Measurements from ENCODE around the gene TMEM52.

GRCh38 chr1:1946540-1946939, 27.5 kb upstream of the TMEM52 start:
- TF ChIP-seq REST (IDR thresholded peaks at IDR 0.05; ENCODE audit: low read depth, low read length) (no peak), CTCF (IDR thresholded peaks at IDR 0.05) (no peak), JUND (IDR thresholded peaks at IDR 0.05) (no peak), EZH2phosphoT487 (IDR thresholded peaks at IDR 0.05; ENCODE audit: borderline replicate concordance, low read depth) (no peak), FOXJ3 (CRISPR knock-in tag; IDR thresholded peaks at IDR 0.05) (no peak), TEAD4 (IDR thresholded peaks at IDR 0.05; ENCODE audit: borderline replicate concordance, insufficient read depth) (no peak), POLR2AphosphoS5 (IDR thresholded peaks at IDR 0.05; ENCODE audit: low read depth, low read length) (no peak), TAF1 (IDR thresholded peaks at IDR 0.05; ENCODE audit: borderline replicate concordance, low read depth, low read length) (no peak), CHD2 (IDR thresholded peaks at IDR 0.05; ENCODE audit: low read length, partially characterized antibody) (no peak), GABPA (IDR thresholded peaks at IDR 0.05; ENCODE audit: low read depth) (no peak)

Measured in SK-N-SH (cell line).